IMR-90 (cell line): ENCODE results near the gene CYTH2.

Experiments
- CEBPB ChIP-seq: IDR thresholded peaks from 2 replicates; pipeline ENCODE4 v1.6.1; 2012; ENCODE audit warnings: low read depth, low read length, improper control_type of control experiment
- CHD1 ChIP-seq: IDR thresholded peaks from 2 replicates; pipeline ENCODE4 v1.6.1; 2012; ENCODE audit warnings: low read depth, low read length, improper control_type of control experiment
- FOS ChIP-seq: fragments of 150-350 bp; IDR thresholded peaks from 2 replicates; pipeline ENCODE4 v1.6.1; 2016; ENCODE audit warnings: low read depth, low read length
- MAFK ChIP-seq: IDR thresholded peaks from 2 replicates; pipeline ENCODE4 v1.6.1; 2012; ENCODE audit warnings: low read depth, low read length, improper control_type of control experiment
- MAZ ChIP-seq: IDR thresholded peaks from 2 replicates; pipeline ENCODE4 v1.6.1; 2012; ENCODE audit warnings: low read depth, mild to moderate bottlenecking, low read length, improper control_type of control experiment, moderate library complexity, borderline replicate concordance
- MXI1 ChIP-seq: IDR thresholded peaks from 2 replicates; pipeline ENCODE4 v1.6.1; 2012; ENCODE audit warnings: low read depth, mild to moderate bottlenecking, low read length, moderate library complexity, borderline replicate concordance
- POLR2A ChIP-seq: IDR thresholded peaks from 2 replicates; pipeline ENCODE4 v1.6.1; 2012; ENCODE audit warnings: mild to moderate bottlenecking, low read depth, low read length
- RAD21 ChIP-seq: IDR thresholded peaks from 2 replicates; pipeline ENCODE4 v1.6.1; 2012; ENCODE audit warnings: low read length, improper control_type of control experiment
- RCOR1 ChIP-seq: IDR thresholded peaks from 2 replicates; pipeline ENCODE4 v1.6.1; 2012; ENCODE audit warnings: mild to moderate bottlenecking, low read length, improper control_type of control experiment; ENCODE audit not compliant: insufficient replicate concordance
- RFX5 ChIP-seq: IDR thresholded peaks from 2 replicates; pipeline ENCODE4 v1.8.0; 2012; ENCODE audit warnings: low read depth, mild to moderate bottlenecking, low read length, moderate library complexity
- SMC3 ChIP-seq: fragments of 150-350 bp; IDR thresholded peaks from 2 replicates; pipeline ENCODE4 v1.6.1; 2016; ENCODE audit warnings: low read depth, mild to moderate bottlenecking, antibody characterized with exemption, low read length, moderate library complexity
- TF ChIP-seq, protein P1 (sequence below): conservative IDR thresholded peaks from 2 replicates; pipeline ENCODE4 v1.5.1; 2012; ENCODE audit warnings: mild to moderate bottlenecking, low read depth, low read length, improper control_type of control experiment
- TF ChIP-seq, protein P2 (sequence below): fragments of 150-350 bp; IDR thresholded peaks from 2 replicates; pipeline ENCODE4 v1.6.1; 2017; ENCODE audit warnings: mild to moderate bottlenecking, antibody characterized with exemption, low read length, low read depth

DNA sequence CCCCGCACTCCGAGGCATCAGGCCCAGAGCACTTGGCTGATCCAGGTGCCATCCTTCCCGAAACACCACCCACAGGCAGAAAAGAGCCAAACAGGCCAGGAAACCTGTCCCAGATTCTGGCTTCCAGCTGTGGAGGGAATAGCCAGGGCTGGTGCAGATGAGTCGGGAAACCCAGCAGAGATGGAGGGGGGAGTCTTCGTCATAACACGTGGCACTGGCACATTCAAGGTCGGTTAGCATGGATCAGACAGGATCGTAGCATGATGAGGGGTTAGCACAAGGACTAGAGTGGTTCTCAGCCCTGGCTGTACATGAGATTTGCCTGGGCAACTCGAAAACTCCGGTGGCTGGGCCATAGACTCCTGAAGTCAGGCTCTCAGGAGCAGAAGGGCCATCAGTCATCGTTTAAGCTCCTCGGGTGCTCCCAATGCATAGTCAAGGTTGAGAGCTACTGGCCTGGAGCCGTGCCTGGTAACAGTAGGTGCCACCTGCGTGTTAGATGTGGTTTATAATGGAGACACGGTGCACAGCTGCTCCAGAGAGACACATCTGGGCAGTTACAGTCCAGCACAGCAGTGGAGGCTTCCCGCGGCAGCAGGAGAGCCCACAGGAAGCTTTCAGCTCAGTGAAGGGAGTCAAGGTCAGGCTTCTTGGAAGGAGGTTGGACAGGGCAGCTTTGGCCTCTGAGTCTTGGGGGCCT lies 6.3 kb downstream of the CYTH2 start:
- TF ChIP-seq, protein P1, sequence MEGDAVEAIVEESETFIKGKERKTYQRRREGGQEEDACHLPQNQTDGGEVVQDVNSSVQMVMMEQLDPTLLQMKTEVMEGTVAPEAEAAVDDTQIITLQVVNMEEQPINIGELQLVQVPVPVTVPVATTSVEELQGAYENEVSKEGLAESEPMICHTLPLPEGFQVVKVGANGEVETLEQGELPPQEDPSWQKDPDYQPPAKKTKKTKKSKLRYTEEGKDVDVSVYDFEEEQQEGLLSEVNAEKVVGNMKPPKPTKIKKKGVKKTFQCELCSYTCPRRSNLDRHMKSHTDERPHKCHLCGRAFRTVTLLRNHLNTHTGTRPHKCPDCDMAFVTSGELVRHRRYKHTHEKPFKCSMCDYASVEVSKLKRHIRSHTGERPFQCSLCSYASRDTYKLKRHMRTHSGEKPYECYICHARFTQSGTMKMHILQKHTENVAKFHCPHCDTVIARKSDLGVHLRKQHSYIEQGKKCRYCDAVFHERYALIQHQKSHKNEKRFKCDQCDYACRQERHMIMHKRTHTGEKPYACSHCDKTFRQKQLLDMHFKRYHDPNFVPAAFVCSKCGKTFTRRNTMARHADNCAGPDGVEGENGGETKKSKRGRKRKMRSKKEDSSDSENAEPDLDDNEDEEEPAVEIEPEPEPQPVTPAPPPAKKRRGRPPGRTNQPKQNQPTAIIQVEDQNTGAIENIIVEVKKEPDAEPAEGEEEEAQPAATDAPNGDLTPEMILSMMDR = no peak
- no peak for TF ChIP-seq RCOR1
- TF ChIP-seq, protein P2, sequence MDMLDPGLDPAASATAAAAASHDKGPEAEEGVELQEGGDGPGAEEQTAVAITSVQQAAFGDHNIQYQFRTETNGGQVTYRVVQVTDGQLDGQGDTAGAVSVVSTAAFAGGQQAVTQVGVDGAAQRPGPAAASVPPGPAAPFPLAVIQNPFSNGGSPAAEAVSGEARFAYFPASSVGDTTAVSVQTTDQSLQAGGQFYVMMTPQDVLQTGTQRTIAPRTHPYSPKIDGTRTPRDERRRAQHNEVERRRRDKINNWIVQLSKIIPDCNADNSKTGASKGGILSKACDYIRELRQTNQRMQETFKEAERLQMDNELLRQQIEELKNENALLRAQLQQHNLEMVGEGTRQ = no peak
- TF ChIP-seq POLR2A = no peak
- TF ChIP-seq CHD1 = no peak
- no peak for TF ChIP-seq CEBPB
- no peak for TF ChIP-seq RAD21
- no peak for TF ChIP-seq SMC3
- no peak for TF ChIP-seq MAZ
- TF ChIP-seq MXI1 = no peak
- no peak for TF ChIP-seq RFX5
- no peak for TF ChIP-seq FOS
- TF ChIP-seq MAFK = no peak
